Activated CD4-positive, alpha-beta T cell treated with anti-CD3 and anti-CD28 coated beads for 36 hours (primary cell): ENCODE results near the gene ZBTB17. TPM values are rescaled to one million over a fixed set of nuclear protein-coding genes. Genes with fewer than 3 reads are reported as not detected.
A peak's percentile ranks its signal among the peaks of the same experiment; 100 is the strongest.
"Not testable (repeated sequence)": the region's sequence is repeated elsewhere in the genome, so short reads cannot be mapped to it uniquely, and the experiment has no call there.

ENCODE experiments used
- ATAC-seq: fragments of 200-7000 bp; cut with Tn5 transposase; one replicate; pipeline ENCODE4 v1.10.0; 2021; ENCODE audit warnings: mild to moderate bottlenecking, moderate library complexity
- CTCF ChIA-PET: fragments of 350-600 bp; sonication (Branson Sonifier 250); formaldehyde crosslinking; loops from one replicate; lab custom pipeline; 2021; ENCODE audit warnings: antibody characterized with exemption; lab: Charles Lee
- POLR2A ChIA-PET: fragments of 350-600 bp; sonication (Branson Sonifier 250); formaldehyde crosslinking; loops from one replicate; lab custom pipeline; 2021; ENCODE audit warnings: antibody characterized with exemption, inconsistent platforms; lab: Charles Lee
- DNase-seq: peaks from one replicate; pipeline ENCODE4 v3.0.0-alpha.2; 2020
- H3K27ac Mint-ChIP-seq: one replicate; pipeline ENCODE4 v1.8.0; 2021; ENCODE audit warnings: mixed read lengths
- H3K27me3 Mint-ChIP-seq: one replicate; pipeline ENCODE4 v1.8.0; 2021; ENCODE audit warnings: mixed read lengths
- H3K36me3 Mint-ChIP-seq: one replicate; pipeline ENCODE4 v1.8.0; 2021; ENCODE audit warnings: low read depth, mixed read lengths
- H3K4me1 Mint-ChIP-seq: one replicate; pipeline ENCODE4 v1.8.0; 2021; ENCODE audit warnings: mixed read lengths
- H3K4me3 Mint-ChIP-seq: one replicate; pipeline ENCODE4 v1.8.0; 2021; ENCODE audit warnings: mild to moderate bottlenecking, moderate library complexity, mixed read lengths
- H3K9me3 Mint-ChIP-seq: one replicate; pipeline ENCODE4 v1.8.0; 2021; ENCODE audit warnings: low read depth, mixed read lengths
- intact Hi-C, 2 experiments: fragments of 100-400 bp; cut with DNase I in 1 of 2; cut with micrococcal nuclease in 1 of 2; formaldehyde crosslinking; loops; one replicate each; pipeline versions ENCODE4 v1.14.2 to v1.15.1; 2022 to 2024; cut with DNase I, micrococcal nuclease
- total RNA-seq, 2 experiments: library from RNA; stranded (reverse); gene quantifications; one replicate each; pipeline ENCODE4 v1.2.3, GENCODE V29; 2021

Gene ZBTB17
- total RNA-seq, 2 experiments from 2014 or later, result 47.7 to 48.3 TPM

DNA sequence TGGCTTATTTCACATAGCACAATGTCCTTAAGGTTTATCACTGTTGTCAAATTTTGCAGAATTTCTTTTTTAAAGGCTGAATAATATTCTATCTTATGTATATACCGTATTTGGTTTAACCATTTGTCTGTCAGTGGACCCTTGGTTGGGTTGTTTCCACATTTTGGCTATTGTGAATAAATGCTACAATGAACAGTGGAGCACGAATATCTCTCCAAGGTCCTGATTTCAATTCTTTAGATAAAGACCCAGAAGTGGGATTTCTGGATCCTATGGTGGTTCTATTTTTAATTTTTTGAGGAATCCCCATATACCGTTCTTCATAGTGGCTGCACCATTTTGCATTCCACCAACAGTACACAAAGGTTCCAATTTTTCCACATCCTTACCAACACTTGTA lies 5.8 kb upstream of the ZBTB17 start:
- Mint-ChIP-seq H3K27me3 (no peaks in the 10 kb centered on the region), H3K4me3 (no peak overlapping the region), H3K36me3 (no peaks in the 10 kb centered on the region), H3K9me3 (peaks cover 7% of the 10 kb centered on the region), H3K4me1 (peaks cover 27% of the 10 kb centered on the region), H3K27ac (no peak overlapping the region)
- intact Hi-C loops, result no loop called here
- no peak for DNase-seq
- ATAC-seq, result no peak
- ChIA-PET CTCF (no interaction called here), POLR2A (no interaction called here)

DNA sequence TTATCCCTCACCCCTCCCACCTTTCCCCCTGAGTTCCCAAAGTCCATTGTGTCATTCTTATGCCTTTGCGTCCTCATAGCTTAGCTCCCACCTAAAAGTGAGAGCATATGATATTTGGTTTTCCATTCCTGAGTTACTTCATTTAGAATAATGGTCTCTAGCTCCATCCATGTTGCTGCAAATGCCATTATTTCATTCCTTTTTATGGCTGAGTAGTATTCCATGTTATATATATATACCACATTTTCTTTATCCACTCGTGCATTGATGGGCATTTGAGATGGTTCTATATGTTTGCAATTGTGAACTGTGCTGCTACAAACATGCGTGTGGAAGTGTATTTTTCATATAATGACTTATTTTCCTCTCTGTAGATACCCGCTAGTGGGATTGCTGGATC lies 2.0 kb upstream of the ZBTB17 start:
- DNase-seq, H3K27ac Mint-ChIP-seq, H3K9me3 Mint-ChIP-seq, CTCF ChIA-PET, ATAC-seq, H3K4me3 Mint-ChIP-seq, H3K27me3 Mint-ChIP-seq, POLR2A ChIA-PET: not testable (repeated sequence)
- H3K36me3 Mint-ChIP-seq, result peaks cover 11% of the 10 kb centered on the region
- intact Hi-C loops, result loop anchor here in 1 of 2 experiments (10.0 kb wide), 1 partner anchor 927 kb away; no protein-coding TSS in a partner anchor
- H3K4me1 Mint-ChIP-seq, result peaks cover 28% of the 10 kb centered on the region

DNA sequence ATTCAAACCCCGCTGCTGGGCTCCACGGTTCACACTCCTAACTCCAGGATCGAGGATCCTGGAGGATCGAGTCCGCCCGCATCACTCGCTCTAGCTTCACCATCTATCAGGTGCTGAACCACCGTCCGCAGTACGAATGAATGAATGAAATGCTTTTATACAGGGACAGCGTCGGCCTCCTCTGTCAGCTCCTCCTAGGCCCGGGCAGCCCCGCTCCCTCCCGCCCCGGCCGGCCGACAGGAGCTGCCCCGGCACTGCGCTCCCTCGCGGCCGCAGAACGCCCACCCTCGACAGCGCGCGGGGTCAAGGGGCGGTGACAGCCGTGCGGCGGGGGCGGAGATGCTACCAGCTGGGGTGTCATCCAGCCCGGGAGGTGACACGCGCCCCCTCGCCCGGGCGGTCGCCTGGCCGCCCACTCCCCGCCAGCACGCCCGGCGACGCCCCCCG lies 520 bp downstream of the ZBTB17 start:
- intact Hi-C loops, result loop anchor here (1.0 to 10.0 kb wide), 4 partner anchors 9 to 929 kb away; partner anchors contain the start of gene CASP9 (in 1 of the 2)
- CTCF ChIA-PET, result interaction anchor here (0.6 to 2.7 kb wide), 12 partner anchors 9 to 377 kb away, joined by 3 to 17 read pairs (median 4); partner anchors contain the start of genes FBXO42 and SPEN

DNA sequence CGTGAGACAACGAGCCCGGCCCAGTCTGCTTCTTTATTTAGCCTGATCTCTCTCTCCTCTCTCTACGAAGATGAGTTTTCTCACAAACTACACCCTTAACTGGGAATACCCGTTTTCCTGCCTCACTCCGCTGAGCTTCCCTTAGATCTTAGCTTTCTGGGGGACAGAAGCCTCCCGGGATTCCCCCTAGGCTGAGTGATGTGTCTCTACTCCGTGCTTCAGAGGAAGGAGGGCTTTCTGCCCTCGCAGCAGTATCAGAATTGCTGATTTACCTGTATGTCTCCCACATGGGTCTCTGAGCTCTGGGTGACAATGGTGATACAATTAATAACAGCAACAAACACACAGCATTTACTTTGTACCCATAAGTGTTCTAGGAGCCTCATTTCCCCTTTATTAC lies 1.0 kb downstream of the ZBTB17 start:
- H3K4me3 Mint-ChIP-seq, result peak overlapping the region; percentile 85
- peaks cover 53% of the 10 kb centered on the region for H3K4me1 Mint-ChIP-seq
- POLR2A ChIA-PET, result interaction anchor here (0.6 to 5.2 kb wide), 4 partner anchors 9 to 34 kb away, joined by 3 to 45 read pairs (median 24); no protein-coding TSS in a partner anchor
- CTCF ChIA-PET, result interaction anchor here (0.6 to 2.7 kb wide), 8 partner anchors 8 to 378 kb away, joined by 3 to 17 read pairs (median 4); partner anchors contain the start of gene FBXO42
- DNase-seq (peak; percentile 62), ATAC-seq (peak; percentile 54)
- peak overlapping the region; percentile 93 for H3K27ac Mint-ChIP-seq
- no peaks in the 10 kb centered on the region for H3K9me3 Mint-ChIP-seq
- intact Hi-C loops, result loop anchor here (1.0 to 10.0 kb wide), 4 partner anchors 9 to 930 kb away; partner anchors contain the start of gene CASP9 (in 1 of the 2)
- no peaks in the 10 kb centered on the region for H3K27me3 Mint-ChIP-seq
- peaks cover 35% of the 10 kb centered on the region for H3K36me3 Mint-ChIP-seq

More for the DNA sequence above, 520 bp downstream of the ZBTB17 start:
- Mint-ChIP-seq H3K4me1 (peaks cover 48% of the 10 kb centered on the region), H3K27ac (peak overlapping the region; percentile 93), H3K4me3 (peak overlapping the region; percentile 85), H3K27me3 (no peaks in the 10 kb centered on the region), H3K9me3 (no peaks in the 10 kb centered on the region), H3K36me3 (peaks cover 29% of the 10 kb centered on the region)
- ATAC-seq, result peak; percentile 62
- POLR2A ChIA-PET, result interaction anchor here (0.6 to 5.2 kb wide), 8 partner anchors 9 to 206 kb away, joined by 3 to 45 read pairs (median 7); no protein-coding TSS in a partner anchor
- peak; percentile 84 for DNase-seq

DNA sequence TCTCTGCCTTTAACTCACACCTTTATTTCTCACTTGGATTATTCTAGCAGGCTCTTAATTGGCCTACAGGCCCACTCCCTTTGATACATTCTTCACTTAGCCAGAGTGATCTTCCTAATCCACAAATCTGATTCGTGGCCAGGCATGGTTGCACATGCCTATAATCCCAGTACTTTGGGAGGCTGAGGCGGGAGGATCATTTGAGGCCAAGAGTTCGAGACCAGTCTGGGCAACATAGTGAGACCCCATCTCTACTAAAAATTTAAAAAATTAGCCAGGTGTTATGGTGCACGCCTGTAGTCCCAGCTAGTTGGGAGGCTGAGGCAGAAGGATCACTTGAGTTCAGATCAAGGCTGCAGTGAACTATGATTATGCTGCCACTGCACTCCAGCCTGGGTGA lies 2.1 kb downstream of the ZBTB17 start:
- DNase-seq (no peak), ATAC-seq (no peak)
- CTCF ChIA-PET, result interaction anchor here (0.8 to 0.9 kb wide), 2 partner anchors 10 to 169 kb away, joined by 3 to 4 read pairs; no protein-coding TSS in a partner anchor
- Mint-ChIP-seq H3K4me1 (peaks cover 54% of the 10 kb centered on the region), H3K27ac (peak overlapping the region; percentile 49), H3K9me3 (no peaks in the 10 kb centered on the region), H3K36me3 (peaks cover 41% of the 10 kb centered on the region), H3K4me3 (peak overlapping the region; percentile 1), H3K27me3 (no peaks in the 10 kb centered on the region)
- intact Hi-C loops, result loop anchor here in 1 of 2 experiments (2.0 to 10.0 kb wide), 2 partner anchors 449 to 931 kb away; partner anchors contain the start of gene CASP9
- POLR2A ChIA-PET, result interaction anchor here (1.0 to 5.2 kb wide), 2 partner anchors 24 to 55 kb away, joined by 3 to 45 read pairs; no protein-coding TSS in a partner anchor

DNA sequence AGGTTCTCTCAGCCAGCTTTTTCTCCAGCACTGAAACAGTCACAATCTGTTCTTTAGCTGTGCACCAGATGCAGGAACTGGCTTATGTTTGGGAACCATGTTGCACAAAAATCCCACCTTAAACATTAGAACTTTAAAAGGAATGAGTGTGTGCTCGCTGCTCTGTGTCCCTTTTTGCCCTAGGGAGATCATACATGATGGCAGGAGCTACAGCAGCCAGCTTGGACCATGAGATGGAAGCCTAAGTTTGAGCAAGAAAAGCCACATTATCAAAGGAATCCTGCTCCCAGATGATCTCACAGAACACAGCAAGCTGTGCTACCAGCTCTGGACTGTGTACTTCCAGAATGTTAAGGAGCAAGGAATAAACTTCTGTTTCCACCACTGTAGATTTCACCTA lies 3.5 kb downstream of the ZBTB17 start:
- no peak overlapping the region for H3K27ac Mint-ChIP-seq
- ChIA-PET CTCF (no interaction called here), POLR2A (interaction anchor here (0.5 to 5.2 kb wide), 4 partner anchors 8 to 1235 kb away, joined by 4 to 45 read pairs (median 6); no protein-coding TSS in a partner anchor)
- intact Hi-C loops, result loop anchor here in 1 of 2 experiments (10.0 kb wide), 1 partner anchor 932 kb away; no protein-coding TSS in a partner anchor
- H3K9me3 Mint-ChIP-seq, result no peaks in the 10 kb centered on the region
- DNase-seq (no peak), ATAC-seq (no peak)
- H3K27me3 Mint-ChIP-seq, result no peaks in the 10 kb centered on the region
- peaks cover 66% of the 10 kb centered on the region for H3K4me1 Mint-ChIP-seq
- H3K36me3 Mint-ChIP-seq, result peaks cover 54% of the 10 kb centered on the region
- no peak overlapping the region for H3K4me3 Mint-ChIP-seq

DNA sequence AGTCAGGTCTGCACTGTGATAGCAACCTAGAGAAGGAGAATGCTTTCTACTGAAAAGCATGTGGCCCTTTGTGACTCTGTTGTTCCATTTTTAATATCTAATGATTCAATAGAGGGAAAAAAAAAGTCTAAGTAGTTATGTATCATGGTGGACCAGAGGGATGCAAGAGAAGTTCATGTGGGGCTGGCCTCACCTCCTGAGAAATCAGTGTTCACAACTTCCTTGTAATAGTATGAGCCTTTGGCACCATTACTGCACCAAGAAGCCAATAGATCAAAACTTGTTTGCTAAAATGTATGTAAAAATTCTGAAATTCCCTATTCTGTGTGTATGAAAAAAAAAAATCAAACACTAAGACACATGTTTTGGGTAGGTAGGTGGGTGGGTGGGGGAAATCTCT lies 5.0 kb downstream of the ZBTB17 start:
- Mint-ChIP-seq H3K9me3 (no peaks in the 10 kb centered on the region), H3K27ac (no peak overlapping the region), H3K4me3 (no peak overlapping the region), H3K36me3 (peaks cover 59% of the 10 kb centered on the region), H3K4me1 (peaks cover 71% of the 10 kb centered on the region), H3K27me3 (no peaks in the 10 kb centered on the region)
- DNase-seq, result no peak
- CTCF ChIA-PET, result no interaction called here
- intact Hi-C loops, result loop anchor here in 1 of 2 experiments (10.0 kb wide), 1 partner anchor 934 kb away; no protein-coding TSS in a partner anchor
- no peak for ATAC-seq
- POLR2A ChIA-PET, result no interaction called here

DNA sequence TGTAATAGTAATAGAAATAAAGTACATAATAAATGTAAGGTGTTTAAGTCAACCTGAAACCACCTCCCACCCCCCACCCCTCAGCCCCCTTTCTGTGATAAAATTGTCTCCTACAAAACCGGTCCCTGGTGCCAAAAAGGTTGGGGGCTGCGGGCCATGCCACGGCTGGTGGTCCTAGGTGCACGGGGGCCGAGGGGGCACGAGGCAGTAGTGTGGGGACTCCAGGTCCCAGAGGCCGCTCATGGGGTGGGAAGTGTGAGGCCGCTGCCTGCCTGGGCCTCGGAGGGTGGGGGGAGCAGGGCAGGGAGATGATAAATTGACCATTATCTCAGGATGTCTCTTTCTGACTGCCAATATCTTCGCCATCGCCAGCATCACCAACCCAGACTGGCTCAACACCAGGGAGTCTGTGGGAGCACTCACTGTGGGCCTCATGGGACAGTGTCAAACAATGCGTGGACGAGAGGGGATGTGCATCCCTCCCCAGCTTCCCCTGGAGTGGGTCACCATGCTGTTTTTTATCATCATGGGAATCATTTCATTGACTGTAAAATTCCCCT lies 6.5 kb downstream of the ZBTB17 start:
- Mint-ChIP-seq H3K27me3 (no peaks in the 10 kb centered on the region), H3K36me3 (peaks cover 60% of the 10 kb centered on the region), H3K27ac (no peak overlapping the region), H3K9me3 (no peaks in the 10 kb centered on the region), H3K4me3 (no peak overlapping the region), H3K4me1 (peaks cover 80% of the 10 kb centered on the region)
- DNase-seq (no peak), ATAC-seq (no peak)
- CTCF ChIA-PET, result interaction anchor here (0.6 to 1.0 kb wide), 3 partner anchors 10 to 308 kb away, joined by 3 to 4 read pairs (median 3); no protein-coding TSS in a partner anchor
- POLR2A ChIA-PET, result no interaction called here
- intact Hi-C loops, result loop anchor here in 1 of 2 experiments (10.0 kb wide), 1 partner anchor 735 kb away; no protein-coding TSS in a partner anchor

DNA sequence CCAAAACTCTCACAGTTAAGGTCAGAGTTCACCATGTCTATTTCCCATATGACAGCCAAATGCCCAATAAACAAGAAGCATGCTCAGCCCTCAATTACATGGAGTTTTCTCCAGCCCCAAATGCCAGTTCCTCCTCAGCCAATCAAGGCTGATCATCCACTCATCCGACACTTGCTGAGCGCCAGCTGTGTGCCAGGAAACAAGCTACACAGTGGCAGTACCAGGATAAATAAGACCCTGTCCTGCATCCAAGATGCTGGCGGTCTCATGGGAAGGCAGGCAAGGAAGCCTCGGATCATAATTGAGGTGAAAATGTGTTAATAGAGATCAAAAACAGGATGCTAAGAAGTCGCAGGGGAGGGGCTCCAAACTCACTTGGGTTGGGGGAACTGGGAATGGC lies 7.7 kb downstream of the ZBTB17 start:
- peaks cover 56% of the 10 kb centered on the region for H3K36me3 Mint-ChIP-seq
- H3K4me1 Mint-ChIP-seq, result peaks cover 83% of the 10 kb centered on the region
- DNase-seq (no peak), ATAC-seq (no peak)
- H3K27ac Mint-ChIP-seq, result peak overlapping the region; percentile 94
- H3K4me3 Mint-ChIP-seq, result no peak overlapping the region
- intact Hi-C loops, result loop anchor here in 1 of 2 experiments (10.0 kb wide), 1 partner anchor 733 kb away; no protein-coding TSS in a partner anchor
- no peaks in the 10 kb centered on the region for H3K9me3 Mint-ChIP-seq
- CTCF ChIA-PET, result no interaction called here
- POLR2A ChIA-PET, result interaction anchor here (0.6 kb wide), 1 partner anchor 19 kb away, joined by 3 read pairs; no protein-coding TSS in a partner anchor
- no peaks in the 10 kb centered on the region for H3K27me3 Mint-ChIP-seq

DNA sequence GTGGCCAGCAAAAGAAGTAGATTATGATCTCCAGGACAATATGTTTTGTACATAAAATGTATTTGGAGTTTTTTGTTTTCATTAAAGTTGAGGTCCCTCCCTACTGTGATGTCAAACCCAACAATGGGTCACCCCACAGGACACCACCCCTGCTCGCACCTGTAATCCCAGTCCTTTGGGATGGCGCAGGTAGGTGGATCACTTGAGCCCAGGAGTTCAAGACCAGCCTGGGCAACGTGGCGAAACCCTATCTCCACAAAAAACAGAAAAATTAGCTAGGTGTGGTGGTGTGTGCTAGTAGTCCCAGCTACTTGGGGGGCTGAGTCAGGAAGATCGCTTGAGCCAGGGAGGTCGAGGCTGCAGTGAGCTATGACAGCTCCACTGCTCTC lies 9.0 kb downstream of the ZBTB17 start:
- no peak for ATAC-seq
- no peak for DNase-seq
- intact Hi-C loops, result loop anchor here (1.0 to 10.0 kb wide), 7 partner anchors 8 to 732 kb away; partner anchors contain the start of genes SPEN (in 2 of the 2) and SZRD1 (in 1 of the 2)
- Mint-ChIP-seq H3K4me3 (peak overlapping the region; percentile 46), H3K27me3 (no peaks in the 10 kb centered on the region), H3K4me1 (peaks cover 81% of the 10 kb centered on the region), H3K36me3 (peaks cover 44% of the 10 kb centered on the region), H3K27ac (peak overlapping the region; percentile 94), H3K9me3 (no peaks in the 10 kb centered on the region)
- POLR2A ChIA-PET, result interaction anchor here (0.6 to 5.1 kb wide), 3 partner anchors 9 to 276 kb away, joined by 8 to 77 read pairs (median 43); partner anchors contain the start of gene ZBTB17
- CTCF ChIA-PET, result interaction anchor here (2.0 kb wide), 1 partner anchor 9 kb away, joined by 17 read pairs; the partner anchor contains the start of gene ZBTB17
